Activated CD8-positive, alpha-beta T cell treated with anti-CD3 and anti-CD28 coated beads for 36 hours (primary cell): ENCODE data around the gene HSPA12B. TPM values are rescaled to one million over a fixed set of nuclear protein-coding genes. Genes with fewer than 3 reads are reported as not detected.
A peak's percentile ranks its signal among the peaks of the same experiment; 100 is the strongest.

ENCODE experiments used
- ATAC-seq: fragments of 200-7000 bp; cut with Tn5 transposase; one replicate; pipeline ENCODE4 v1.10.0; 2021; ENCODE audit warnings: mild to moderate bottlenecking, moderate library complexity
- CTCF ChIA-PET: fragments of 350-600 bp; sonication (Branson Sonifier 250); formaldehyde crosslinking; loops from one replicate; lab custom pipeline; 2021; ENCODE audit warnings: antibody characterized with exemption; lab: Charles Lee
- POLR2A ChIA-PET: fragments of 350-600 bp; sonication (Branson Sonifier 250); formaldehyde crosslinking; loops from one replicate; lab custom pipeline; 2021; ENCODE audit warnings: antibody characterized with exemption; lab: Charles Lee
- DNase-seq: peaks from one replicate; pipeline ENCODE4 v3.0.0-alpha.2; 2020
- H3K27ac Mint-ChIP-seq: one replicate; pipeline ENCODE4 v1.8.0; 2021; ENCODE audit warnings: mild to moderate bottlenecking, mixed read lengths
- H3K27me3 Mint-ChIP-seq: one replicate; pipeline ENCODE4 v1.8.0; 2021; ENCODE audit warnings: mixed read lengths
- H3K36me3 Mint-ChIP-seq: one replicate; pipeline ENCODE4 v1.8.0; 2021; ENCODE audit warnings: low read depth, mixed read lengths
- H3K4me1 Mint-ChIP-seq: one replicate; pipeline ENCODE4 v1.8.0; 2021; ENCODE audit warnings: low read depth, mixed read lengths
- H3K4me3 Mint-ChIP-seq: one replicate; pipeline ENCODE4 v1.8.0; 2021; ENCODE audit warnings: mild to moderate bottlenecking, moderate library complexity, mixed read lengths
- H3K9me3 Mint-ChIP-seq: one replicate; pipeline ENCODE4 v1.8.0; 2021; ENCODE audit warnings: mixed read lengths
- intact Hi-C: fragments of 100-400 bp; cut with micrococcal nuclease; formaldehyde crosslinking; loops from one replicate; pipeline ENCODE4 v1.10.0; 2022
- total RNA-seq, 2 experiments: library from RNA; stranded (reverse); gene quantifications; one replicate each; pipeline ENCODE4 v1.2.3, GENCODE V29; 2021
- TF ChIP-seq, protein P1 (sequence below): fragments of 200-600 bp; IDR thresholded peaks from one replicate; pipeline ENCODE4 v1.8.0; 2022; ENCODE audit warnings: antibody characterized with exemption, mild to moderate bottlenecking

The HSPA12B gene
- total RNA-seq, 2 experiments from 2014 or later, result not detected

DNA sequence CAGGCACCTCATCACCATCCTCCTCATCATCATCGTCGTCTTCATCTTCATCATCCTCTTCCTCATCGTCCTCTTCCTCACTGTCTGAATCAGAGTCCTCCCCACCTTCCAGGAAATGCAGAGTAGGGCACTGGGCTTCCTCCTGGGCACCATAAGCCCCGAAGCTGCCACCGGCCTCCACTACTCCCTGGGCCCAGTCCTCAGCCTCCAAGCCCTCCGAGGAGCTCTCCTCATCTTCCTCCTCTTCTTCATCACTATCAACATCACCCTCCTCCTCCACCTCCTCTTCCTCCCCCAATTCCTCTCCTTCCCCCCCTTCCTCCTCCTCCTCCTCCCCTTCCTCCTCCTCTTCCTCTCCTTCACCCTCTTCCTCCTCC is 52.4 kb downstream of the HSPA12B start:
- intact Hi-C loops, result loop anchor here (5.0 kb wide), 1 partner anchor 72 kb away; no protein-coding TSS in a partner anchor
- TF ChIP-seq, protein P1, sequence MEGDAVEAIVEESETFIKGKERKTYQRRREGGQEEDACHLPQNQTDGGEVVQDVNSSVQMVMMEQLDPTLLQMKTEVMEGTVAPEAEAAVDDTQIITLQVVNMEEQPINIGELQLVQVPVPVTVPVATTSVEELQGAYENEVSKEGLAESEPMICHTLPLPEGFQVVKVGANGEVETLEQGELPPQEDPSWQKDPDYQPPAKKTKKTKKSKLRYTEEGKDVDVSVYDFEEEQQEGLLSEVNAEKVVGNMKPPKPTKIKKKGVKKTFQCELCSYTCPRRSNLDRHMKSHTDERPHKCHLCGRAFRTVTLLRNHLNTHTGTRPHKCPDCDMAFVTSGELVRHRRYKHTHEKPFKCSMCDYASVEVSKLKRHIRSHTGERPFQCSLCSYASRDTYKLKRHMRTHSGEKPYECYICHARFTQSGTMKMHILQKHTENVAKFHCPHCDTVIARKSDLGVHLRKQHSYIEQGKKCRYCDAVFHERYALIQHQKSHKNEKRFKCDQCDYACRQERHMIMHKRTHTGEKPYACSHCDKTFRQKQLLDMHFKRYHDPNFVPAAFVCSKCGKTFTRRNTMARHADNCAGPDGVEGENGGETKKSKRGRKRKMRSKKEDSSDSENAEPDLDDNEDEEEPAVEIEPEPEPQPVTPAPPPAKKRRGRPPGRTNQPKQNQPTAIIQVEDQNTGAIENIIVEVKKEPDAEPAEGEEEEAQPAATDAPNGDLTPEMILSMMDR, result no peak
- ChIA-PET CTCF (interaction anchor here (5.4 to 5.9 kb wide), 2 partner anchors 18 to 35 kb away, joined by 30 to 69 read pairs; partner anchors contain the start of genes ADISSP and AP5S1), POLR2A (interaction anchor here (1.0 to 4.7 kb wide), 5 partner anchors 11 to 35 kb away, joined by 3 to 46 read pairs (median 18); partner anchors contain the start of genes ADISSP, AP5S1 and CDC25B)
- H3K4me1 Mint-ChIP-seq, result peaks cover 49% of the 10 kb centered on the region
- peaks cover 13% of the 10 kb centered on the region for H3K36me3 Mint-ChIP-seq
- H3K9me3 Mint-ChIP-seq, result no peaks in the 10 kb centered on the region
- H3K4me3 Mint-ChIP-seq, result peak overlapping the region; percentile 44
- H3K27ac Mint-ChIP-seq, result peak overlapping the region; percentile 66
- DNase-seq (no peak), ATAC-seq (no peak)
- H3K27me3 Mint-ChIP-seq, result peaks cover 4% of the 10 kb centered on the region

DNA sequence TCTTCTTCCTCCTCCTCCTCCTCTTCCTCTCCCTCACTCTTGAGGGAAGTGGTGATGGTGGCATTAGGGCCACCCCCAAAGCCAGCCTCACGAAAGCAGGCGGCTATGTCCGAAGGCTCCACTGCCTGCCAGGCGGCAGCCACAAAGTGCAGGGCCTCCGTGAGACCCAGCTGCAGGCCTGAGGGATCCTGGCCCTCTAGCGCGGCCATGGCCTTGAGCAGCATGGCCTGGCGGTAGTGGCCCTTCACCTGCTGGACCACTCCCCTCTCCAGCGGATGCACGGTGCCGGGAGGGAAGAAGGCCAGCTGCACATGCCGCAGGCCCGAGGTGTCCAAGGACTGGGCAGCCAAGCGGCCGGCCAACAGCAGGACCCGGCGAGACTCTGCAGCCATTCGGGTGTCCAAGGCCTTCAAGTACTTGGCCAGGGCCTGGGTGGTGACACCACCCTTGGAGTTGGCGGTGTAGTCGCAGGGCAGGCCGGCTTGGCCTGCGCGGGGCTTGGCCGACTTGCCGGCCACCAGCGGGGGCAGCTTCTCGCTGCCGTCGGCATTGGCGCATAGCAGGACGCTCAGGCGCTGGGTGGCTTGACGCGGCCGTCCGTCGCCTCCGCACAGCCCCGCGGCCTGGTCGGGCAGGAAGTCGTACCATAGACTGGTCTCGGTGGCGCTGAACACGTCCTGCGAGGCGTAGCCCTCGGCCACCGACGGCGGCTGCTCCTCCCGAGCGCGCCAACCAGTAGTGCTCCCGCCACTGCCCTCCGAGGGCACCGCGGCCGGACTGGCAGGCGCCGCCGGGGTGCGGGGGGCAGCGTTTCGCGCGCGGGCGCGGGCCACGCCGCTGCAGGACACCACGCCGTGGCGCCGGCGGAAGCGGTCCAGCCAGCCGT is 53.0 kb downstream of the HSPA12B start:
- Mint-ChIP-seq H3K4me3 (peak overlapping the region; percentile 80), H3K27ac (peak overlapping the region; percentile 66), H3K27me3 (peaks cover 2% of the 10 kb centered on the region), H3K9me3 (no peaks in the 10 kb centered on the region), H3K36me3 (peaks cover 13% of the 10 kb centered on the region), H3K4me1 (peaks cover 48% of the 10 kb centered on the region)
- ChIA-PET CTCF (interaction anchor here (0.7 to 5.9 kb wide), 13 partner anchors 8 to 104 kb away, joined by 3 to 69 read pairs (median 5); partner anchors contain the start of genes ADISSP, AP5S1 and CDC25B), POLR2A (interaction anchor here (0.7 to 4.7 kb wide), 9 partner anchors 8 to 41 kb away, joined by 3 to 46 read pairs (median 8); partner anchors contain the start of genes ADISSP, AP5S1 and CDC25B)
- ATAC-seq (no peak), DNase-seq (no peak)
- intact Hi-C loops, result loop anchor here (2.0 kb wide), 1 partner anchor 35 kb away; the partner anchor contains the start of gene AP5S1
- TF ChIP-seq, protein P1, result no peak

DNA sequence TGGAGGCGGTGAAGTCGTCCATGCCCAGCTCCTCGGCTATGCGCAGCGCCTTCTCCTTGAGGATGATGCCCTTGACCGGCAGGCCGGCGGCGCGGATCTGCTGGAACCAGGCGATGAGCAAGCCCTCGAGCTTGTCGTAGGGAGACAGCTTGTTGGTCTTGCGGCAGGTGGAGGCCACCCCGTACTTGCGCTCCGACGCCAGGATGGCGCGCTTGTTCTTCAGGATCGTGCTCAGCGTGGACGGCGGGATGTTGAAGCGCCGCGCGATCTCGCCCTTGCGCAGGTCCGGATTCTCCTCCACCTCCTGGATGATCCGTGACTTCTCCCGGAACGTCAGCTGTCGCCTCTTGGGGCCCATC is 53.6 kb downstream of the HSPA12B start:
- Mint-ChIP-seq H3K4me3 (peak overlapping the region; percentile 80), H3K36me3 (peaks cover 13% of the 10 kb centered on the region)
- DNase-seq, result peak; percentile 59

DNA sequence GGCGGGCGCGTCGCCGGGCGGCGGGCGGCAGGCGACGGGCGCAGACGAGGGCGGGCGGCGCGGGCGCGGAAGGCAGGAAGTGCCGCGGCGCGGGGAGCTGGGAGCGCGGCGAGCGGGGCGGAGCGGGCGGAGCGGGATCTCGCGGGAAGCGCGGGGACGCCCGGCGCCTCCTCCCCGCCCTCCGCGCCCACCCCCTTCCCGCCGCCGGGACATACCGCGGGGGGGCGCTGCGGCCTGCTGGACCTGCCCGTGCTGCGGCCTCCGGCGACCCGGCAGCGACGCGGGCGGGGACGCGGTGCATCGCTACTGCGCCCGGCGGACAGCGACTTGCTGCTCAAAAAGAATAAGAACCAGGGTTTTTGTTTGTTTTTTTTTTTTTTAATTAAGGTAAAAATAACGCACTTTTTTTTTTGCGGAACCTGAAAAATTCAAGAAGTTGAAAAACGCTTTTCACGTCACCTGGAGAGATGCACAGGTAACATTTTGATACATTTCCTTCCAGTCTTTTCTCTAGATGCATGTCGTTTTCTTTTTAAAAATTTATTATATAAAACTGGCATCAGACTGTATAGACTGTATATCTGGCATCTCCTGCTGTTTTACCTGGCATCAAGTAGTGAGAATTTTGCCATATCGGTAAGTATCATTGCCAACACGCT is 54.3 kb downstream of the HSPA12B start, which contains the start of gene CENPB:
CENPB (minus strand) TSS at position 76 of the 659 bp plus-strand sequence. CDS start 257 bp downstream, outside the sequence.
- Mint-ChIP-seq H3K9me3 (no peaks in the 10 kb centered on the region), H3K27ac (peak within 1 kb of the TSS; percentile 85), H3K27me3 (no peaks in the 10 kb centered on the region), H3K36me3 (peaks cover 13% of the 10 kb centered on the region), H3K4me1 (peaks cover 37% of the 10 kb centered on the region), H3K4me3 (peak within 1 kb of the TSS; percentile 80)
- ChIA-PET POLR2A (interaction anchor here (0.9 to 4.7 kb wide), 9 partner anchors 9 to 43 kb away, joined by 3 to 46 read pairs (median 9); partner anchors contain the start of genes ADISSP, AP5S1 and CDC25B), CTCF (interaction anchor here (0.6 to 5.9 kb wide), 22 partner anchors 9 to 298 kb away, joined by 3 to 69 read pairs (median 4); partner anchors contain the start of genes ADISSP, AP5S1 and CDC25B)
- intact Hi-C loops, result loop anchor here (2.0 kb wide), 1 partner anchor 34 kb away; the partner anchor contains the start of gene AP5S1
- TF ChIP-seq, protein P1, result peak; percentile 95
- DNase-seq (peak; percentile 89), ATAC-seq (peak; percentile 92)

More for the DNA sequence above, 53.6 kb downstream of the HSPA12B start:
- peak; percentile 21 for ATAC-seq
- peak overlapping the region; percentile 85 for H3K27ac Mint-ChIP-seq
- intact Hi-C loops, result loop anchor here (2.0 kb wide), 1 partner anchor 35 kb away; the partner anchor contains the start of gene AP5S1
- H3K4me1 Mint-ChIP-seq, result peaks cover 42% of the 10 kb centered on the region
- no peaks in the 10 kb centered on the region for H3K9me3 Mint-ChIP-seq
- TF ChIP-seq, protein P1, result no peak
- ChIA-PET CTCF (interaction anchor here (0.6 to 5.9 kb wide), 16 partner anchors 9 to 146 kb away, joined by 3 to 69 read pairs (median 4); partner anchors contain the start of genes ADISSP, AP5S1 and CDC25B), POLR2A (interaction anchor here (0.7 to 4.7 kb wide), 10 partner anchors 9 to 41 kb away, joined by 3 to 46 read pairs (median 7); partner anchors contain the start of genes ADISSP, AP5S1 and CDC25B)
- no peaks in the 10 kb centered on the region for H3K27me3 Mint-ChIP-seq
